HCT116 (cell line): ENCODE results near the gene MAPK4.

Experiments
- EGR1 ChIP-seq: IDR thresholded peaks from 2 replicates; pipeline ENCODE4 v1.6.1; 2012; ENCODE audit warnings: low read depth
- EZH2 ChIP-seq: fragments of 200-600 bp; sonication (generic); IDR thresholded peaks from 2 replicates; pipeline ENCODE4 v1.6.1; 2017; ENCODE audit warnings: antibody characterized with exemption, mixed run types
- FOSL1 ChIP-seq: IDR thresholded peaks from 2 replicates; pipeline ENCODE4 v1.6.1; 2012; ENCODE audit warnings: low read depth
- POLR2A ChIP-seq: IDR thresholded peaks from 2 replicates; pipeline ENCODE4 v1.7.0; 2011; ENCODE audit warnings: borderline replicate concordance; ENCODE audit not compliant: insufficient read depth, insufficient read length; ENCODE audit errors: extremely low read depth
- RAD21 ChIP-seq: IDR thresholded peaks from 2 replicates; pipeline ENCODE4 v1.6.1; 2012; ENCODE audit warnings: low read depth, mild to moderate bottlenecking
- ZFX ChIP-seq: fragments of 450-650 bp; IDR thresholded peaks from 2 replicates; pipeline ENCODE4 v1.6.1; 2017
- ZNF274 ChIP-seq: fragments of 200-500 bp; sonication (Bioruptor generic); IDR thresholded peaks from 2 replicates; pipeline ENCODE4 v1.6.1; 2014; ENCODE audit warnings: mild to moderate bottlenecking, low read depth, low read length, inconsistent platforms
- TF ChIP-seq, protein P1 (sequence below): IDR thresholded peaks from 2 replicates; pipeline ENCODE4 v1.6.1; 2012
- TF ChIP-seq, protein P2 (sequence below), 3 experiments: fragments of 200-600 bp in 1 of 3; sonication (generic) in 1 of 3; IDR thresholded peaks in 2 of 3; conservative IDR thresholded peaks in 1 of 3; 2 replicates each; pipeline ENCODE4 v1.5.1; 2012 to 2017; ENCODE audit warnings: low read depth in 2 of 3, low read length in 2 of 3, antibody characterized with exemption in 1 of 3, borderline replicate concordance in 1 of 3, control low read depth in 1 of 3, mild to moderate bottlenecking in 1 of 3, mixed read lengths in 1 of 3, mixed run types in 1 of 3, moderate library complexity in 1 of 3; ENCODE audit not compliant: insufficient read depth in 1 of 3
- TF ChIP-seq, protein P3 (sequence below): IDR thresholded peaks from 2 replicates; pipeline ENCODE4 v1.6.1; 2012; ENCODE audit warnings: low read depth

DNA sequence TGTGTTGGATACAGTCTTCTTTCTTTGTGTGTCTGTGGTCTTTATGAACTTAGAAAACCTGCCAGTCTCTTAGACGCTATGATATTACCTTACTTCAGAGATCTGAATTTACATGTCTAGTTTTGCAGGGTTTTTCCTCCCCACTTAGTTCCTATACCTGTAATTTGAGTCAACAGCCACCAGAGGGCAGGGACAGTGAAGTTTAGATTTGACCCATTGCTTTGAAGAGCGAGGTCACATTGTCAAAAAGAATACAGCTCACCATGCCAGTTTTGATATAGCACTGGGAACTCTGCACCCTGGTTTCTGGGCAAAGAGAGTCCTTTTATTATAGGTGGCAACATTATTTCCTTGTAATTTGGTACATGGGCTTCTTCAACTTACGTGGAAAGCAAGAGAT is 102.3 kb downstream of the MAPK4 start:
- TF ChIP-seq POLR2A, result no peak
- TF ChIP-seq, protein P1, sequence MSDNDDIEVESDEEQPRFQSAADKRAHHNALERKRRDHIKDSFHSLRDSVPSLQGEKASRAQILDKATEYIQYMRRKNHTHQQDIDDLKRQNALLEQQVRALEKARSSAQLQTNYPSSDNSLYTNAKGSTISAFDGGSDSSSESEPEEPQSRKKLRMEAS, result no peak
- TF ChIP-seq EZH2, result no peak
- no peak for TF ChIP-seq ZFX
- TF ChIP-seq, protein P2, sequence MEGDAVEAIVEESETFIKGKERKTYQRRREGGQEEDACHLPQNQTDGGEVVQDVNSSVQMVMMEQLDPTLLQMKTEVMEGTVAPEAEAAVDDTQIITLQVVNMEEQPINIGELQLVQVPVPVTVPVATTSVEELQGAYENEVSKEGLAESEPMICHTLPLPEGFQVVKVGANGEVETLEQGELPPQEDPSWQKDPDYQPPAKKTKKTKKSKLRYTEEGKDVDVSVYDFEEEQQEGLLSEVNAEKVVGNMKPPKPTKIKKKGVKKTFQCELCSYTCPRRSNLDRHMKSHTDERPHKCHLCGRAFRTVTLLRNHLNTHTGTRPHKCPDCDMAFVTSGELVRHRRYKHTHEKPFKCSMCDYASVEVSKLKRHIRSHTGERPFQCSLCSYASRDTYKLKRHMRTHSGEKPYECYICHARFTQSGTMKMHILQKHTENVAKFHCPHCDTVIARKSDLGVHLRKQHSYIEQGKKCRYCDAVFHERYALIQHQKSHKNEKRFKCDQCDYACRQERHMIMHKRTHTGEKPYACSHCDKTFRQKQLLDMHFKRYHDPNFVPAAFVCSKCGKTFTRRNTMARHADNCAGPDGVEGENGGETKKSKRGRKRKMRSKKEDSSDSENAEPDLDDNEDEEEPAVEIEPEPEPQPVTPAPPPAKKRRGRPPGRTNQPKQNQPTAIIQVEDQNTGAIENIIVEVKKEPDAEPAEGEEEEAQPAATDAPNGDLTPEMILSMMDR (IDR thresholded peaks at IDR 0.05 in 2 of 3, conservative IDR thresholded peaks at IDR 0.05 in 1 of 3; ENCODE audit: borderline replicate concordance in 1 of 3, insufficient read depth in 1 of 3, low read depth in 2 of 3, low read length in 2 of 3), result peak; percentile 28 to 76 (median 64); a peak in 5 of 6 replicates
- peak; percentile 53; the same call in 1 of the 2 replicates for TF ChIP-seq RAD21
- TF ChIP-seq, protein P3, sequence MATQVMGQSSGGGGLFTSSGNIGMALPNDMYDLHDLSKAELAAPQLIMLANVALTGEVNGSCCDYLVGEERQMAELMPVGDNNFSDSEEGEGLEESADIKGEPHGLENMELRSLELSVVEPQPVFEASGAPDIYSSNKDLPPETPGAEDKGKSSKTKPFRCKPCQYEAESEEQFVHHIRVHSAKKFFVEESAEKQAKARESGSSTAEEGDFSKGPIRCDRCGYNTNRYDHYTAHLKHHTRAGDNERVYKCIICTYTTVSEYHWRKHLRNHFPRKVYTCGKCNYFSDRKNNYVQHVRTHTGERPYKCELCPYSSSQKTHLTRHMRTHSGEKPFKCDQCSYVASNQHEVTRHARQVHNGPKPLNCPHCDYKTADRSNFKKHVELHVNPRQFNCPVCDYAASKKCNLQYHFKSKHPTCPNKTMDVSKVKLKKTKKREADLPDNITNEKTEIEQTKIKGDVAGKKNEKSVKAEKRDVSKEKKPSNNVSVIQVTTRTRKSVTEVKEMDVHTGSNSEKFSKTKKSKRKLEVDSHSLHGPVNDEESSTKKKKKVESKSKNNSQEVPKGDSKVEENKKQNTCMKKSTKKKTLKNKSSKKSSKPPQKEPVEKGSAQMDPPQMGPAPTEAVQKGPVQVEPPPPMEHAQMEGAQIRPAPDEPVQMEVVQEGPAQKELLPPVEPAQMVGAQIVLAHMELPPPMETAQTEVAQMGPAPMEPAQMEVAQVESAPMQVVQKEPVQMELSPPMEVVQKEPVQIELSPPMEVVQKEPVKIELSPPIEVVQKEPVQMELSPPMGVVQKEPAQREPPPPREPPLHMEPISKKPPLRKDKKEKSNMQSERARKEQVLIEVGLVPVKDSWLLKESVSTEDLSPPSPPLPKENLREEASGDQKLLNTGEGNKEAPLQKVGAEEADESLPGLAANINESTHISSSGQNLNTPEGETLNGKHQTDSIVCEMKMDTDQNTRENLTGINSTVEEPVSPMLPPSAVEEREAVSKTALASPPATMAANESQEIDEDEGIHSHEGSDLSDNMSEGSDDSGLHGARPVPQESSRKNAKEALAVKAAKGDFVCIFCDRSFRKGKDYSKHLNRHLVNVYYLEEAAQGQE, result no peak
- TF ChIP-seq EGR1, result no peak
- no peak for TF ChIP-seq ZNF274
- no peak for TF ChIP-seq FOSL1
